HG03066 (cell line): ENCODE measurements around the gene IGSF23.
A peak's percentile ranks its signal among the peaks of the same experiment; 100 is the strongest.

Source experiments
- ATAC-seq: cut with Tn5 transposase; IDR thresholded peaks from one replicate; pipeline ENCODE4 v1.9.1; 2021; ENCODE audit warnings: low read depth; ENCODE audit not compliant: unreplicated experiment

Gene IGSF23

DNA sequence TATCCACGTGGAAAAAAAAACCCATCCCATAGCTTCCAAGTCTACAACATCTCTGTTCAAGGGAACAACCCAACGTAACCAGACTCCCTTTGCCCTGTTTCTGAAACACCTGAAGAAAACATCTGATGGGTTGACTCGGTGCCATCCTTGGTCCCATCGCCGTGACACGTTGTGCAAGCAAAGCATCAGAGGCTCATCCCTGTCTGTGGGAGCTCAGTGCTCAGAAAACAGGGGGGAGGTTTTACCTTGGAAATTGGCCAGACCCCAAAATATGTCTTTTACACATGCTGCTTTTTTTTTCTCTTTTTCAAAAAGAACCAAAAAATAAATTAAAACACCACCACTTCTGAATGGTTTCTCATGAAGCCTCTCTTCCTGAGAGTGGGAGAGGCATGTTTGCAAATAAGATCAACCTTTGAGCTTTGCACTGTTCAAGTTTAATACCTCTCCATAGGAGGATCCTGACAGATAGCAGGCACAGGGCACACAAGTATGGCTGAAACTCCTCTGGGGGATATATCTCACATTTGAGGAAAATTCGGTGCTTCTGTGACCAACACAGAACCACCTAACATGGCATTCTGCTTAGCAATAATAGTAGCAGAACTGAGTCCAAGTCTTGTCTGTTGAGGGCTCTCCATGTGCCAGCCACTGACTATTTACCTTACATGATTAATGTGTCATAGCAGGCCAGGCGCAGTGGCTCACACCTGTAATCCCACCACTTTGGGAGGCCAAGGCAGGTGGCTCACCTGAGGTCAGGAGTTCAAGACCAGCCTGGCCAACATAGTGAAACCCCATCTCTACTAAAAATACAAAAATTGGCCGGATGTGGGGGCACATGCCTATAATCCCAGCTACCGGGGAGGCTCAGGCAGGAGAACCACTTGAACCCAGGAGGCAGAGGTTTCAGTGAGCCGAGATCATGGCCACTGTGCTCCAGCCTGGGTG is 23.4 kb downstream of the IGSF23 start:
- ATAC-seq: no peak

DNA sequence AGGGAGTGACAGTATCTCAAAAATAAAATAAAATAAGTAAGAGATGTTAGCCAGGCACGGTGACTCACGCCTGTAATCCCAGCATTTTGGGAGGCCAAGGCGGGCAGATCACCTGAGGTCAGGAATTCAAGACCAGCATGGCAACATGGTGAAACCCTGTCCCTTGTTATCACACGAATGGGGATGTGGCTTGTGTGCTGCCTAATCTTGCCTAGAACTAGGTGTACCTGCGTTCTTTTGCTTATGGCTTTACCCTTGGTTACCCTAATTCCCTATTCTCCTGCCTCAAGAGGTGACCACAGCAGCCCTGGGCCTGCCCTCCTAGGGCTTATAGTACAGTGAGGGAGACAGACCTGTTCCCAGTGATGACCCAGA is 24.0 kb downstream of the IGSF23 start:
- ATAC-seq: no peak

DNA sequence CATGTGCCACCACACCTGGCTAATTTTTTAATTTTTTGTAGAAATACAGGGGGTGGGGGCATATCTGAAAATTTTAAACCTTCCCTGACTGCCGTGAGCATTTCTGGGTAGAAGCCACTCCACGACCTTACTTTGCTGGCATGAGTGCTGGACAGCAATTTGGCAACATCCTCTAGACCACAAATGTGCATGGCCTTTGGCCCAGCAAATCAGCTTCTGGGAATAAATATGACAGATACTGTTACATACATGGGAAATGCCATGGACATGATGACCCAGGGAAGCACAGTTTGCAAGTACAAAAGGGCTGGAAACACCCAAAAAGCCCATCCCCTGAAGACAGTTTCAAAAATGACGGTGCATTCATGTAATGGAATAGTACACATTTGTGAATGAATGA is 27.2 kb downstream of the IGSF23 start:
- ATAC-seq: no peak

DNA sequence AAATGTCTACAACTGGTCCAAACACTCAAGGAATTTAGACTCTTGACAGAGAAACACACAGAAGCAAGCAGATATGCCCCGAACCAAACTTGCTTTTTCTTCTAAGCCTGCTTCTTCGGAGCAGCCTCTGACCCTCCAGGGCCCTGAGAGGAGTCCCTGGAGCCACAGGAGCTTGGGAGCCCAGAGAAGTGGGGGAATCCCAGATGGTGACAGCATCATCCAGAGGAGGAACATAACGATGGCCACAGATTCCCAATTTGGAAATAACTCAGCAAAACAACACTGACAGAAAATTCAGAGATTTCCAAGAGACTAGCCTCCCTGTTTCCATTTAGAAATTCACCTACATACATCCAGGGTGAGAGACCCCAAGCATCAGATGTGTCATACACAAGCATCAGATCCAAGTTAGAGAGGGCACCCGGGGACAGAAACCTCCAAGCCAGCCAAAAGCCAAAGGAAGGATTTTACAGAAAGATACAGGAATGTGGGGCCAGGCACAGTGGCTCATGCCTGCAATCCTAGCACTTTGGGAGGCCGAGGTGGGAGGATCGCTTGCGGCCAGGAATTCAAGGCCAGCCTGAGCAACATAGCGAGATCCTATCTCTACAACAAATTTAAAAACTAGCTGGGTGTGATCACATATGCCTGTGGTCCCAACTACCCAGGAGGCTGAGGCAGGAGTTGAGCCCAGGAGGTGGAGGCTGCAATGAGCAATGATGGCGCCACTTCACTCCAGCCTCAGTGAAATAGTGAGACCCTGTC is 28.3 kb downstream of the IGSF23 start:
- no peak for ATAC-seq

DNA sequence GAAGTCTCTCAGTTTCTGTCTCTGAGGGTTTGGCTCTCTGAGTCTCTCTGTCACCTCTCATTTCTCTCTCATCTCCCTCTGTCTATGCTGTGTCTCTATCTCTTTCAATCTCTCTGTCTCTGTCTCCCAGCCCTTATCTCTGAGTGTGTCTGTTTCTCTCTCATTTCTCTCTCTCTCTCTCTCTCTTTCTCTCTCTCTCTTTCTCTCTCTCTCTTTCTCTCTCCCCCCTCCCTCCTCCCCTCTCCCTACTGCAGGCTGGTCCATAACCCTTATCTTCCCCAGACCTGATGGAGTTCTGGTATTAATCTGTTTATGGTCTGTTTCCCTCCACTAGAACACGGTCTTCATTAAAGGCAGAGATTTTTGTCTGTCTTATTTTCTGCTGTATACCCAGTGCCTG is 29.0 kb downstream of the IGSF23 start:
- ATAC-seq: no peak

DNA sequence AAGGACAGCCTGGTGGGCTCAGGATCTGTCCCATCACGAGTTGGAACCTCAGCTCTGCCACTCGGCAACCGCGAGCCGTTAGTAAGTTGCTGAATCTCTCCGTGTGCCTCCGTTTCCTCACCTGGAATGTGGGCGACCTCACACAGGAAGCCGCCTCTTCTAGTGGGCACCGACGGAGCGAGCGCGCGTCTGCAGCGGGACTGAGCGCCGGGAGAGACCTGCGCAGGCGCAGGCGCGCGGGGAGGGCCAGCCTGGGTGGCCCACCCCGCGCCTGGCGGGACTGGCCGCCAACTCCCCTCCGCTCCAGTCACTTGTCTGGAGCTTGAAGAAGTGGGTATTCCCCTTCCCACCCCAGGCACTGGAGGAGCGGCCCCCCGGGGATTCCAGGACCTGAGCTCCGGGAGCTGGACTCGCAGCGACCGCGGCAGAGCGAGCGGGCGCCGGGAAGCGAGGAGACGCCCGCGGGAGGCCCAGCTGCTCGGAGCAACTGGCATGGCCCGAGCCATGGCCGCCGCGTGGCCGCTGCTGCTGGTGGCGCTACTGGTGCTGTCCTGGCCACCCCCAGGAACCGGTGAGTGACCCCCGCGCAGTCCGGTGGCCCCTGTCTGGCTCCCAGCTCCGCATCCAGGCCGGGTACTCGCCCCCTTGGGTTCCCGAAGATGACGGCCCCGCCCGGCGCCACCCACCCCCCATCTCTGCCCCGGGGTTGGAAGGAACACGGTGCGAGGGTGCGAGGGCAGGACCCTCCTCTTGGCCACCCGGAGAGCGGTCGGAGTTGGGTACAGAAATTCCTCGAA is 30.4 kb downstream of the IGSF23 start, which contains the start of gene PVR:
TSS of gene PVR (plus strand) at position 306 of the 797 bp plus-strand sequence. CDS start at position 493, 187 bp downstream.
- ATAC-seq: no peak

DNA sequence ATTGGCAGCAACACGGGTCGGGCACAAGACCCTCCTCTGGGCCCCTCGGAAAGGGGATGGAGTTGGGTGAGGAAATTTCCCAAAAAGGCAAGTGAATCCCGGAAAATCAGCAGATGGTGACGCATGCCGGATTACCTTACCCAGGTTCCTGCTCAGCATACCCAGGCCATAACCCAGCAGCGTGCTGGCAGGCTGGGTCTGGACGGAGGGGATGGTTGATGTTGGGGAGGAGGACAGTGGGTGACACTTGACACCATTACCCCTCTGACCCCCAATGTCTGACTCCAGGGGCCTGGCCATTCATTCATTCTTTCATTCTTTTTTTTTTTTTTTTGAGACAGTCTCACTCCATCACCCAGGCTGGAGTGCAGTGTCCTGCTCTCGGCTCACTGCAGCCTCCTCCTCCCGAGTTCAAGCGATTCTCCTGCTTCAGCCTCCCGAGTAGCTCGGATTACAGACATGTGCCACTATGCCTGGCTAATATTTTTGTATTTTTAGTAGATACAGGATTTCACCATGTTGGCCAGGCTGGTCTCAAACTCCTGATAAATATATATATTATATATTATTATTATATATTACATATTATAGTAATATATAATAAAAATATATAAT is 31.1 kb downstream of the IGSF23 start:
- ATAC-seq: no peak

DNA sequence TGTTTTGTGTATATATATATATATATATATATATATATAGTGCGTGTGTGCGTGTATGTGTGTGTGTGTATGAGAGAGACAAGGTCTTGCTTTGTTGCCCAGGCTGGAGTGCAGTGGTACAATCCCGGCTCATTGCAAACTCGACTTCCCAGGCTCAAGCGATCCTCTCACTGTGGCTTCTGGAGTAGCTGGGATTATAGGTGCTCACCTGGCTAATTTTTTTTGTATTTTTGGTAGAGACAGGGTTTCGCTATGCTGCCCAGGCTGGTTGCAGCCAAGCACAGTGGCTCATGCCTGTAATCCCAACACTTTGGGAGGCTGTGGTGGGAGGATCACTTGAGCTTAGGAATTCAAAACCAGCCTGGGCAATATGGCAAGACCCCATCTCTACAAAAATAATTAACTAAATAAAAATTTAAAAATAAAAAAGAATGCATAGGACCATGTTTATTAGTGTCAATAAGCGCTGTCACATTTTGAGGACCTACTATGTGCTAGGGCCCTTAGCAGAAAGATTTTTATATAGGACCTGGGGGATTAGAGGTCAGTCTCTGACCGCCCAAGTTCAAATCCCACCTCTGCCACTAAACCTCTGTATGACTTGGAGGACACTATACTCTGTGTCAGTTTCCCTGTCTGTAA is 32.2 kb downstream of the IGSF23 start:
- ATAC-seq: no peak

DNA sequence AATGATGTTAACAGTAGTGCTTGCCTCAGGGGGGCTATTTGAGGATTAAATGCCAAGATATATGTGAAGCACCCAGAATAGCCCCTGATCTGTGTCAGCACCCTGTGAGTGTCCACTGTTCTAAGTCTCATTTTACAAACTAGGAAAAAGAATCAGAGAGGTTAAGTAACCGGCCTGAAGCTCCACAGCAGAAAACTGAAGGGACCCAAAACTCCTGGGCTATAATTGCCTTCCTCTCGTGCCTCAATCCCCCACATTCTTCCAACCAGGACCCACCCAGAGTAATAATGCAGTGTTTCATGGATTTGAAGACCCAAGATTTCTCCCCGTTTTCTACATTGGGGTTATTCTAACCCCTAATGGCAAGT is 32.7 kb downstream of the IGSF23 start:
- ATAC-seq: no peak

DNA sequence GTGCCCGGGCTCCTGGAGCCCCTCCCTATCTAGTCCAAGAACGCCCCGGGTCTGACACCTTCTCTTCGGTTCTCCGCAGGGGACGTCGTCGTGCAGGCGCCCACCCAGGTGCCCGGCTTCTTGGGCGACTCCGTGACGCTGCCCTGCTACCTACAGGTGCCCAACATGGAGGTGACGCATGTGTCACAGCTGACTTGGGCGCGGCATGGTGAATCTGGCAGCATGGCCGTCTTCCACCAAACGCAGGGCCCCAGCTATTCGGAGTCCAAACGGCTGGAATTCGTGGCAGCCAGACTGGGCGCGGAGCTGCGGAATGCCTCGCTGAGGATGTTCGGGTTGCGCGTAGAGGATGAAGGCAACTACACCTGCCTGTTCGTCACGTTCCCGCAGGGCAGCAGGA is 33.8 kb downstream of the IGSF23 start:
- ATAC-seq: no peak

DNA sequence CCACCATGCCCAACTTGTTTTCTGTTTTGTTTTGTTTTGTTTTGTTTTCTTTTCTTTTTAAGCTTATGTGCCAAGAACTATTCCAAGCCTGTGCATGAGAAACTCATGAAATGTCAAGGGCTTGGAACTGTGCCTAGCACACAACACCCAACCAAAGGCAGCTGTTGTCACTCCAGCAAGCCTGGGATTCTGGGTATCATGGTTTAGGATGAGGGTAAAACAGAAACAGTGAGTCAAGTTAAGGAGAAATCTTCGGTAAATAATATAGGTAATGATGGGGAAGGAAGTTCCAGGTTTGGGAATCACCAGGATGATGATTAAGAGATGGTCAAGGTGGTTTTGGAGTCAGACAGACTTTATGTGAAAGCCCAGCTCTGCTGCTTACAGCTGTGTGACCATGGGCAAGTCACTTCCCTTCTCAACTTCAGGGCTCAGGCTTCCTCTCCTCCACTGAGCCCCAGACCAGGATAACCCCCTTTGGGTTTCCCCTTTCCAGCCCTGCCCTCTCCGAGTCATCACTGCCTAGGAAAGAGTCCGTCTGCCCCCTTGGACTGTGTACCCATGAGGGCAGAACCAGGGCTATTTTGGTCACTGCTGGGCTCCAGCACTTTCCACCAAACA is 35.4 kb downstream of the IGSF23 start:
- ATAC-seq: no peak

DNA sequence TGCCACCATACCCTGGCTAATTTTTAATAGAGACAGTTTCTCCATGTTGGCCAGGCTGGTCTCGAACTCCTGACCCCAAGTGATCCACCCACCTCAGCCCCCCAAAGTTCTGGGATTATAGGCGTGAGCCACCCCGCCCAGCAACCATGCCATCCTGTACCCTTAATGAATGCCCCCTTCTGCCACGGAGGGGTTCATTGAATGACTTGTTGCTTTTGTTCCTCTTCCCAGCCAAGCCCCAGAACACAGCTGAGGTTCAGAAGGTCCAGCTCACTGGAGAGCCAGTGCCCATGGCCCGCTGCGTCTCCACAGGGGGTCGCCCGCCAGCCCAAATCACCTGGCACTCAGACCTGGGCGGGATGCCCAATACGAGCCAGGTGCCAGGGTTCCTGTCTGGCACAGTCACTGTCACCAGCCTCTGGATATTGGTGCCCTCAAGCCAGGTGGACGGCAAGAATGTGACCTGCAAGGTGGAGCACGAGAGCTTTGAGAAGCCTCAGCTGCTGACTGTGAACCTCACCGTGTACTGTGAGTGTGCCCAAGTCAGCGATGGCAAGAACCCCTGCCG is 36.3 kb downstream of the IGSF23 start:
- no peak for ATAC-seq

DNA sequence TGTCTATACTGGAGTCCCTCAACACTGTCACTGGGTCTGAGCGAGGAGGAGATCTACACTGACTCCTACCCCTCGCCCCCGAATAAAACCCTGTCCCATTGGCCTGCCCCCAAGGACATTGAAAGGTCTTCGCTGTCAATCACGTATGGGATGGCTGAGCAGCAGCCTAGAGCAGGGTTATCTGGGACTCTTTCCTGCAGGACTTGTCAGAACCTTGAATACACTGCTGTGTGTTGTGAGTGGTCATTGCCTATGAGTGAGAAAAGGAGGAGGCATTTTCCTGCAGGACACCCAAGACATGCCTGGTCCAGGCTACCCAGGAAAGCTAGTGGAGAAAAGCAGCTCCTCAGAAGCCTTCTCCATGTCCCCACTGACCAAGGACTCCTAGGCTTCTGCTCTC is 40.0 kb downstream of the IGSF23 start:
- no peak for ATAC-seq

DNA sequence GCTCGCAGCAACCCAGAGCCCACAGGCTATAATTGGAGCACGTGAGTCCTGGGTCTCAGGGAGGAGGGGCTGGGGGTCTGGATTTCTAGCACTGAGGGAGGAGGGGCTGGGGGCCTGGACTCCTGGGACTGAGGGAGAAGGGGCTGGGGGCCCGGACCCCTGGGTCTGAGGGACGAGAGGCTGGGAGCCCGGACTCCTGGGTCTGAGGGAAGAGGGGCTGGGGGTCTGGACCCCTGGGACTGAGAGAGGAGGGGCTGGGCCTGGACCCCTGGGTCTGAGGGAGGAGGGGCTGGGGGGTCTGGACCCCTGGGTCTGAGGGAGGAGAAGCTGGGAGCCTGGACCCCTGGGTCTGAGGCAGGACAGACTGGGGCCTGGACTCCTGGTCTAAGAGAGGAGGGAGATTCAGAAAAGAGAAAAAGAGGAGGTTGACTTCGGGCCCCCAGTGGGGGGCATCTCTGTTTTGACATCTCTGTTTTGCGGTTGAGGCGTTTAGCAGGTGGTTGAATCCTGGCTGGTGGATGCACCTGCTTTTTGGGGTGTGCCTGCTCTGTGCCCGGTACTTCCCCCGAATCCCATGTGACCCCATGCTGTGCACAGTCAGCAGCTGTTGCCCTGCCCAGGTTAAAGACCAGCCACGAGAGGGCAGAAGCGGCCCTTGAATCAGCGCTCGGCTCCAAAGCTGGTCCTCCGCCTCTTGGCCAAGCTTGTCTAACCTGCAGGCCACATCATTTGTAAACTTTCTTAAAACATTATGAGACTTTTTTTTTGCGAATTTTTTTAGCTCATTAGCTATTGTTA is 40.8 kb downstream of the IGSF23 start:
- peak; percentile 75 for ATAC-seq

DNA sequence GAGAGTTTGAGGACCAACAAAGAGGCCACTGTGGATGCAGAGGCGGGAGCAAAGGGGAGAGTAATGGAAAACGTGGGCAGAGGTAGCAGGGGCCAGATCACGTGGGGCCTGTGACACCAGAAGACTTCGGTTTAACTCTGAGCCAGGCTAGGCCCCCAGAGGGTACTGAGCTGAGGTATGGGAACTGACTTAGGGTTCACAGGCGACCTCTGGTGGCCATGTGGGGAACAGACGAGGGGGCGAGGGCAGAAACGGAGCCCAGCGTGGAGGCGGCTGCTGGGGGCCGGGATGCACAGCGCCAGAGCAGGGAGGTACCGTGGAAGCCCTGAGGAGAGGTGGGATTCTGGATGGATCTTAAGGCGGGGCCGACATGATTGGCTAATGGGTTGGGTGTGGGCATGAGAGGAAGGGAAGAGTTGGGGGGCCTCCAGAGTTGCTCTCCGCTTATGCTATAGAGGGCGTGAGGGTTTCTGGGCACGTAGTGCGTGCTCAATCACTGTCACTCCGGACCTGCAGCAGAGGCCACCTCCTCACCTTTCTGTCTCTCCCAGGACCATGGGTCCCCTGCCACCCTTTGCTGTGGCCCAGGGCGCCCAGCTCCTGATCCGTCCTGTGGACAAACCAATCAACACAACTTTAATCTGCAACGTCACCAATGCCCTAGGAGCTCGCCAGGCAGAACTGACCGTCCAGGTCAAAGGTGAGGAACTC is 44.0 kb downstream of the IGSF23 start:
- ATAC-seq: no peak

DNA sequence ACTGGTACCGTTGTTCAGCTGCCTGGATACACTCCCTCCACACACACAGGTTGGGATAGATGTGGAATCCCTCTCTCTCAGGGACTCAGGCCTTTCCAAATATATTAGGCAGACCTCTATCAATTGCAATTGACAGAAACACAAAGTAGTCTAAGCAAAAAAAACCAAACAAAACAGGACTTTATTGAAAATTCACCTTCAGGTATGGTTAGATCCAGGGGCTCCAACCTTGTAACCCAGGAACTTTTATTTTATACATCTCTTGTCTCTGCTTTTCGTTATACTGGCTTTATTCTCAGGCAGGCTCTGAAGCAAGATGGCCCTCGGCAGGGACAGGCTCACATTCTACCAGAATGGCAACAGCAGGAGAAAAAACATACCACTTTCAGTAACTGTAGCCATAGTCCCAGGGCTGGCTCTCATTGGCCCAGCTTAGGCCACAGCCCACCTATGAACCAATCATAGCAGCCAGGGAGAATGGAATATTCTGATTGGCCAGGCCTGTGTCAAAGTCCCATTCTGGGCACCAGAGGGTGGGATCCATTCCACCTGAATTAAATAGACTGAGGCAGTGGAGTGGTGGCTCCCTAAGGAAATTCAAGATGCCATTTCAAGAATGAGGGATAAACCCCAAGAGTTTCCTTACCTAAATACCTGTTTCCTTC is 44.8 kb downstream of the IGSF23 start:
- no peak for ATAC-seq

DNA sequence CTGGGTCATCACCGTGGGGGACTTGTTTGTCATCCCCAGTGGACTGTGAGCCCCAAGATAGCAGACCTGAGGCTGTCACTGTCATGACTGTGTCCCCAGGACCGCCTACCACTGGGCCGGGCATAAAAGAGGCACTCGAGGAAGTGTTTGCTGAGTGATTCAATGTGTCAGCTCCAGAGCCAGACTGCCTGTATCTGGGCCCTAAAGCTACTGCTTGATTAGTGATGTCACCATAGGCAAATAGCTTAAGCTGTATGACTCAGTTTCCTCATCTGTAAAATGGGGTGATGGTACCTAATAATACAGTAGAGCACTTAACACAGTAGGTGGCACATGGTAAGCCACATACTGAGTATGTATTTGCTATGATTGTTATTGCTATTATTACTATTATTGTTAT is 46.7 kb downstream of the IGSF23 start:
- no peak for ATAC-seq
